GM12874 (cell line): ENCODE results near the gene ZNF212.

Source experiments
- CTCF ChIP-seq: IDR thresholded peaks from 2 replicates; pipeline ENCODE4 v1.5.1; 2011; ENCODE audit warnings: low read depth, mild to moderate bottlenecking, control low read depth, low read length, moderate library complexity; ENCODE audit not compliant: insufficient read depth

Gene ZNF212

GRCh38 chr7:149239345-149240143 is at the start of gene ZNF212:
Gene ZNF212, plus strand, starts transcription at chr7:149239651. Its CDS starts 128 bp downstream, at chr7:149239779.
- peak; percentile 89 for TF ChIP-seq CTCF

GRCh38 chr7:149191851-149192250 is 47.6 kb upstream of the ZNF212 start:
- TF ChIP-seq CTCF: no peak

DNA sequence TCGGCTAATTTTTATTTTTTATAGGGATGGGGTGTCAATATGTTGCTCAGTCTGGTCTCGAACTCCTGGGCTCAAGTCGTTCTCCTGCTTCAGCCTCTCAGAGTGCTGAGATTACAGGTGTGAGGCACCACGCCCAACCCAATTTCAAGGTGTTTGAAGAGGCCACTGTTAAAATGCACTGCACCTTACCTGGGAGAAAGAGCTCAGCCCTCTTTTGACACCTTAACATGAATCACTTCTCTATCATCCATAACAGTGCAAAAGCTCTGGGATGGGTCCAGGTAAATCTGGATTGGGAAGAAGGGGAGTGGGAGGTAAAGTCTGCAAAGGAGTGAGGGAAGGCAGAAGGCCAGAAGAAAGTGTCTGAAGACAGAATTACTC is 44.7 kb upstream of the ZNF212 start:
- no peak for TF ChIP-seq CTCF

DNA sequence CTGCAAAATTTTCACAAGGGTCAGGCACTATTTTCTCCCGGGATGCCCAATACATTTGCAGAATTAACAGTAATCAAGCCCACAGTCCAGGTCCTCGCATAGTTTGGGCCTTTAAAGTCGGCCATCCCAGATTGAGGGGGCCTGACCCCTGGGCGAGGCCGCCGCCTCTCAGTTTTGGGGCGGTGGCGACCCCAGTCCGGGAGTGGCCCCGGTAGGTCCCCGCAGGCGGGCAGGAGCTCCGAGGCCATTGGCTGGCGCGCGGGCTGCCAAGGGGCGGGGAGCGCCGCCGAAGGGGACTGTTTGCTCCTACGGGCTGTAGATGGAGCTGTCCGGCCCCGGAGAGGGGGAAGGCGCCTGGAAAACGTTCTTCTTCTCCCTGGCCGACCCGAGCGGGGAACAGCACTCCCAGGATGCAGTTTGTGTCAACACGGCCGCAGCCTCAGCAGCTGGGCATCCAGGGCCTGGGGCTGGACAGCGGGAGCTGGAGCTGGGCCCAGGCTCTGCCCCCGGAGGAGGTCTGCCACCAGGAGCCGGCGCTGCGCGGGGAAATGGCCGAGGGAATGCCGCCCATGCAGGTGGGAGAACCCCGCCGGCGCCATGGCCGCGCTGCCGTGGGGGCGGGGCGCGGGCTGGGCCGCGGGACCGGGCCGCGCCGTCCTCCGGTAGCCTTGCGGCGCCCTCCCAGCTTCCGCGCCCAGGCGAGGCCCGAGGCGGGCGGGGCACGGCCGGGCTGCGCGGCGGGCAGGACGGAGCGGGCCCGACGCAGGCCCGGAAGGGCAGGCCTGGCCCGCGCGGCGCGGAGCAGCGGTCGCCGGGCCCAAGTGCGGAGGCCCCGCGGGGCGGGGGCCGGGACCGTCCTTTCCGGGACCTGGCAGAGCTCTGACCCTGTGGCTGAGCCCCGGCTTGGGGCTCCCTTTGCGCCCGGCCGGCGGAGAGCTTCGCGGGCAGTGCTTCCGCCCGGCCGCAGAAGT is 44.0 kb upstream of the ZNF212 start, which contains the start of gene ZNF282:
Gene ZNF282, plus strand, starts transcription at position 367 of the 971 bp plus-strand sequence. Its CDS starts 44 bp downstream, at position 411.
- TF ChIP-seq CTCF: peak; percentile 68

DNA sequence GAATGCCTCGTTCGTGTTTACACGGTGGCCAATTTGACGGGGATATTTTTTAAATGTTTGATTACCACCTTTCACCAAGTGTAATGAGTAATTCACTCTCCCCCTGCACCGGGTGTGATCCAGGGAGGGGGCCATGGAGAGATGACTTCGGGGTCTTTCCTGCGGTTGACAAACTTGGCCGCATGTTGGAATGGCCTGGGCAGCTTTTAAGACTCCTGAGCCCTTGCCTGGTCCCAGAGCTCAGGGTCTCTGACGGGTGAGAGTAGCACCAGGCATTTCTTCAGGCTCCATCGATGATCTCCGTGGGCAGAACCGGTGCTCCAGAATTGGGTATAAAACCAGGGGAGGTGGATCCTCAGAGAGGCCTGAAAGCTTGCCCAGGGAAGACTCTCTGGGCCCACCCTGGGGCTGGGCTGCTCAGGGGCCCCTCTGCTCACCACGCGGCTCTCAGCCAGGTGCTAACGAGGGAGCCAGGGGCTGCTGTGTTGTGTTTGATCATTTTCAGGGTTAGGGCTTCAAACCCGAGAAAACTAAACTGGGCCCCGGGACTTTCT is 43.2 kb upstream of the ZNF212 start:
- TF ChIP-seq CTCF: no peak

DNA sequence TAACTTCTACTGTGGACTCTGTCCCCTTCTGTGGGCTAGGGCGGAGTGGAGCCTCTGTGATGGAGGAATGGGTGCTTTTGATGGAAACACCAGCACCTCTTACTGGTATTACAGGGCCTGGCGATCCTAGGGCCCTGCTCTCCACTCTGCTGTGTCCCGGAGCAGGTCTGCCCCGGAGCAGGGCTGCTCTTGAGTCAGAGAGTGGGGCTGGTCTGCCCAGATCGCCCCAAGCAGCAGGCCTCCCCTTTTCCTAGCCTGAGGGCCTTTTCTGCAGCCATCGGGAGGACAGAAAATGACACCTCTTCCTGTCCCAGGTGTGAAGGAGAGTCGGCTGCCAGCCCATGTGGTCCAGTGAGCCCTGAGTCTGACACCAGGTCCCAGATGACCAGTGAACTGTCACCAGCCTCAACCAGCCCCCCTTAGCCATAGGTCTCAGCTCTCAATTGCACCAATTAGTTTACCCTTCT is 42.7 kb upstream of the ZNF212 start:
- no peak for TF ChIP-seq CTCF

DNA sequence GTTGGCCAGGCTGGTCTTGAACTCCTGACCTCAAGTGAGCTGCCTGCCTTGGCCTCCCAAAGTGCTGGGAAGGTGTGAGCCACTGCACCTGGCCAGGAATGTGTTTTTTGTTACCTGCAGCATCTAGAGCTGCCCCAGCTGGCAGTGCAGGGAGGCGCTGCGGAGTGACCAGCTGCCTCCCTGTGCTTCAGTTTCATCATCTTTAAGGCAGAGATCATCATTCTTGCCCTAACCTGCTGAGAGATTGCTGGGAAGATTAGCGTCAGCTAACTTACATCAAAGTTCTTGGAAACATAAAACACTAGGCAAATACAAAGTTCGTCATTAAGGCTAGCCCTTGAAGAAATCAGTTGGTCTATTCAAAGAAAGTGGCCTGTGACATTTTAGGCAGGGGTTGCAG is 41.8 kb upstream of the ZNF212 start:
- no peak for TF ChIP-seq CTCF
